GM18858 (cell line): ENCODE measurements around the gene F5.
A peak's percentile ranks its signal among the peaks of the same experiment; 100 is the strongest.

Source experiments
- ATAC-seq: cut with Tn5 transposase; IDR thresholded peaks from one replicate; pipeline ENCODE4 v1.9.1; 2021; ENCODE audit not compliant: unreplicated experiment

The F5 gene

DNA sequence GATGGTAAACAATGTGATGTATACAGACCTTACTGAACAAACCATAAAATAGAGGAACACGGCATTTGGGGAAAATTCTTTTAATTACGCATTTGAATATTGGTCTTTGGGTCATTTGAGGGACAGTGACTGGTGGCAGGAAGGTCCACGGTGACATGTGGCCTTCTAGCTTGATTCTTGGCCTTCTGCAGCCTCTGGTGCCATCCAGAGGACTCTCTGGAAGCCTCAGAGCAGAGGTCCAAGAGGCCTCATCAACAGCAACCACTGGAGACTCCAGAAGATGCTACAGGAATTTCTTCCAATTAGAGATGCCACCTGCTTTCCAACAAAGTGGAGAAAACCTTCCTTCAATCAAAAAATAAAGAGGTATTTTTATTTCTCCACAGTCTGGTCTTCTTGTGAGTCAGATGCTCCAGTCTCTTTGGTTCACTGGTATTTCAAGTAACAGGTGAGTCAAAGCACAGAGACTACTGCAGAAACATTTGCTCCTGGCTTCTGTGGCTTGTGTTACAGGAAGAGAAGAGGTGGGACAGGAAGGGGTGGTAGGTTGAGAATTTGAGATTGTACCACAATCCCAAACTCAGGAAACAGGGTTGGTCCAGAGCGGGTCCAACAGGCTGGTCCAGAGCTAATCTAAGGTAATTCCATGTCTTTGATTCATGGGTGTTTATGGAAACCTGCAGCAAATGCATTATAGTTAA, 2.7 kb upstream of the F5 start:
- no peak for ATAC-seq

DNA sequence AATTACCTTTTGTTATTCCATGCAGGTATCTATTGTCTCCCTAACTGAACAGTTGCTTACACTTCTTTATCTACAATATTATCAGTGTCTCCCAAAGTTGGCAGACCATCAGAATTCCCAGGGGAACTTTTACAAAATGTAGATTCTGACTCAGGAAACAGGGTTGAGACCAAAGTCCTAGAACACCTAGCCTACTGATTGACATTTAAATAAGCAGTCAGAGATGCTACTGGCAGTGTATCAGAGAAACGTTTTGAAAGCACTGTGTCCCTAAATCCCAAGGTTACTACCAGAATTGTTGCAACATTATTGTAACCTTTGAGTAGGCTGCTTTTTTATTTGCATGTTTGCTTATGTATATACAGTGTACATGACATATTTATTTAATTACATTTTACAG, 1.8 kb upstream of the F5 start:
- no peak for ATAC-seq

DNA sequence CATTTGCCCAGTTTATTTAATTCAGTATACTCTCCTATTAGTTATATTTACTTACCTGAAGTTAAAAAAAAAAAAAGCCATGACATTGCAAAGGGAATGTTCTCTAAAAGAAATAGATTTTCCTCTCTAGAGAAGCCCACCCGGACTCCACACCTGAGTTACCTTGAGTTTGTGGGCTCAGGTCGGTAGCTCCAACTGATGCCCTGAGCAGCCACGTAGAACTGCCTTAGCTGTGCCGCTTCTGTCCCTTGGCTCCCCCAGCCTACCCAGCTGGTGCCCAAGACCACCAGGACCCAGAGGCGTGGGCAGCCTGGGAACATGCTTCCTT, 250 bp downstream of the F5 start:
- ATAC-seq: peak; percentile 14

- ATAC-seq: no peak
Observed at GRCh38 chr1:169585181-169585580, 1.1 kb downstream of the F5 start.

- no peak for ATAC-seq
Observed at GRCh38 chr1:169584483-169585144, 1.7 kb downstream of the F5 start.

DNA sequence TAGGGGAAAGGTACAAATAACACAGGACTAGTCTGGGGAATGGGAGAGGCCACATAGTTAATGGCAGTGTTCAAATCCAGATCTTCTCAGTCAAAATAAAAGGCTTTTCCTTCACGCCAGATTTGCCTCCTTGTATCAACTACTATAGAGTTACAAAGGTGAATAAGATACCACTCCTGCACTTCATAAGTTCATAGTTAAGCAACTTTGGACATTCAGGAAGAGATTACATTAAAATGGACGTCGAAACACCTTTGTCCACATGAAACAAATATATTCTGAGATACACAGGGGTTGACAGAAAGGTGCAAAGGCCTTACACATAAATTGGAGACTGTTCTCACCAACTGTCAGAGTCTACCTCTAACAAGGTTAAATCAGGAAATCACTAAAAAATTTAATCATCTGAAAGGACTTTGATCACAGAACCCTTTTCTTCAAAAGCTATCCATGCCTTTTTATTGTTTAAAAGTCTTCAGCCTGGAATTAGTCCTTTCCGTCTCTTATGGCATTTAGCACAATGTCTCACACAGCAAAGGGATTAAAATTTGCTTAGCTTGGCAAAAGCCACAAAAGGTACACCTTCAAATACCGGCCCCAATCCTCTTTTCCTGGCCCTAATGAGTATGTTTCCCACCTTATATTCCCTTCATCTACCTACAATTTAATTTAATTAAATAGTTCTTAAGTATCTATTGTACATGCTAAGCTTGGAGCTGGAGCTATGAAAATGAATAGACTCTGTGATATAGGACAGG, 8.1 kb downstream of the F5 start:
- ATAC-seq: no peak

GRCh38 chr1:169576935-169577331, 9.3 kb downstream of the F5 start:
- ATAC-seq: no peak

DNA sequence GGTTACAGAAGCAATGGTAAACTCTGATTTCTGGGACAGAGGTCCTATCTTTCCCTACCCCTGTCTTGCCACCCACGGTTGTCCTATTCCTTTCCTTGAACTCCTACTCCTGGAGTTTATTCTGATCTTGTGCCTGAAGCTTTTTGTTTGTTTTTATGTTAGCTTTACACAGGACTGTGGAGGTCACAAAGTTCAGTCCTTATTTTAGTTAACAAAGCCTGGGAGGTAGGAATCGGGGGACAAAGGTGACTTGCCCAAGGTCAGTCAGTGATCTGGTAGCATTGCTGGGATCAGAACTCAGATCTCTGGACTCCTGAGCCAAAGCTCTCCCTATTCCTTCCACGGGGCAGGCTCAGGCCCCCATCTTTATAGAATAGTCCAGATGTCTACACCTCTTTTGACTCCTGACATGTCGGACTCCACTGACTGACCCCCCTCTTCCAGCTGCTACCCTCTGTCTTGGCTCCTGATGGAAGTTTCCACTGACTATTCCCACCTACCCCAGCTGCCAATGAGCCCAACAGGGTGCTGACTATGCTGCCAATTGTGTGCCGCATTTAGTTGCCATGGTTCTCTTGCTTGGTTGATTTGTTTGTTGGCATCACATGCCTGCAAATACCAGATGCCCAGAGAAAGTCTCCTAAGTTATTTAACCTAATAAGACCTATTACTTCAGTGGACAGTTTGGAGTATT, 9.9 kb downstream of the F5 start:
- ATAC-seq: no peak

GRCh38 chr1:169574336-169574735, 11.9 kb downstream of the F5 start:
- ATAC-seq: no peak

DNA sequence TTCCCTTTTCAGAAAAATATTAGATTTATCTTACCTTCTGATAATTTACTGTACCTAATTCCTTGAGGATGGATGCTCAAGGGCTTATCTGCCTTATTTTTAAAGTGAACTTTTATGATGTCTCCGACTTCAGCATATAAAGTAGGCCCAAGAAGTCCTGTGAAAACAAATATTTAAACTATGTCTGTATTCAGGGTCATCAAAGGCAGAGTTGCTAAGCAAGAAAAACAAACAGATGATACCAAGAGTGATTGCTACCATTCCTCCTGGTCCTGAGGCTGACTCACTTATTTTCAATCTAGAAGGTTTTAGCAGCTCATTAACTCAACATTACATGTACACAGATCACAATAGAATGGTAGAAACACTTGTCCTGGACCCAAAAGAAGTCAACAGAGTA, 14.1 kb downstream of the F5 start:
- ATAC-seq: no peak

DNA sequence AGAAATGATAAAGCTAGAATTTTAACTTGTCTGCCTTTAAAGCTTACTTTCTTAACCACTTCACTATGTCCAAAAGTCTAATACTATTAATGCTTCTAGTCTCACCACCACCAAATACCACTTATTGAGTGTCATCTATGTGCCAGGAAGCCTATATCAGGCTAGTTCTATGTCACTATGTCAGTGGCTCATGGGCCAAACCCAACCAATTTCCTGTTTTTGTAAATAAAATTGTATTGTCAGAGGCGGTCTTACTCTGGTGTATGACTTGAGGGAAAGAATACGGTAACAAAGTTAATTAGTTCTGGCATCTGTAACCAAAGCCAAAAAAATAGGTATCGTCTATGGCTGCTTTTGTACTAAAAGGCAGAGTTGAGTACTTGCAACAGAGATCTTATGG, 14.8 kb downstream of the F5 start:
- ATAC-seq: no peak

DNA sequence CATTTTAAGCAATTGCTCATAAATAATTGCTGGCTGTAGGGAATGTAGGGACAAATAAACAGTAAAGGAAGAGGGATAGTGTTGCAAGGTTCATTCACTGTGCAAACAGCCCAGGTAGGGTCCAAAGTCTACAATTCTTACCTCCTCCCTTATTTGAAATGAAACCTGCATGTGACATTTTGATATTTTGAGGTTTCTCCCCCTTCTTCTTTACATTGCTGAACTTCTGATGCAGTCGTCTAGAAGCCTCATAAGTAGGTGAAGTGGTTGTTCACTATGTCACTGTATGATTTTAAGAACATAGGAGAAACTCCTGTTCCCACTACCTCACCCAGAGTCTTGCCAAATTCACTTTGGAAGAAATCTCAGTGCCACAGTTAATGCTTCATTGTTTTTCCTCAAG, 16.1 kb downstream of the F5 start:
- no peak for ATAC-seq

DNA sequence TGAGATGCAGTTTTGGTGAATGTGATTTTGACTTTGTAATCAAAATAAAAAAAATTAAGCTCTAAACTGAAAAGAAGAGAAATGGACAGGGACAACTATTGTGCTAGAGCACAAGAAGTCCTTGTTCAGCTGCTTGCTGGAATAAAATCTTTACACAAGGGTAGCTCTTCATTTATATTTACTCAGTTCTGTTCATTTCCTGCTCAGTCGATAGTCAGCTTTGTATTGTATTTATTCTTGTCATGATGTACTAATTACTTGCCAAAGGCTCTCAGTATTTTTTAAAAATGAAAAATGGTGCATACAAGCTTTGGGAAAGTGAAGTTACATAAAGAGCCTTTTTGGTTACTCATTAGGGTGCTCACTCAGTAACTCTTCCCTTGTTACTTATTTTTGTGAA, 17.8 kb downstream of the F5 start:
- ATAC-seq: no peak

GRCh38 chr1:169565335-169566271, 20.7 kb downstream of the F5 start:
- ATAC-seq: no peak

DNA sequence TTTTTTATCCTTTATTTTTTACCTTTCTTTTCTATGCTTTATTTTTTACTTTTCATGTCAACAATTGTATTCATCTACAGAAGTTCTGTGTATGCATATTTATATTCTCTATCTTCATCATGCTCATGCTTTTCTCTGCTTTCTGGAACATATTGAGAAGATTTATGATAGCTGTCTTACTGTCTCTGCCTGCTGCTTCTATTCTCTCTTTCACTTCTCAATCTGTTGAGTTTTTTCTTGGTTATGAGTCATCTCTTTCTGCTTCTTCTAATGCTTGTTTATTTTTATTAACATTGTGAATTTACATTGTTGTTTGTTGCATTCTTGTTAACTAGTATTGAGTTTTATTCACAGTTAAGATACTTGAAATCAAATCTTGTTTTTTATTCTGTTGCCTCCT, 22.6 kb downstream of the F5 start:
- ATAC-seq: no peak

DNA sequence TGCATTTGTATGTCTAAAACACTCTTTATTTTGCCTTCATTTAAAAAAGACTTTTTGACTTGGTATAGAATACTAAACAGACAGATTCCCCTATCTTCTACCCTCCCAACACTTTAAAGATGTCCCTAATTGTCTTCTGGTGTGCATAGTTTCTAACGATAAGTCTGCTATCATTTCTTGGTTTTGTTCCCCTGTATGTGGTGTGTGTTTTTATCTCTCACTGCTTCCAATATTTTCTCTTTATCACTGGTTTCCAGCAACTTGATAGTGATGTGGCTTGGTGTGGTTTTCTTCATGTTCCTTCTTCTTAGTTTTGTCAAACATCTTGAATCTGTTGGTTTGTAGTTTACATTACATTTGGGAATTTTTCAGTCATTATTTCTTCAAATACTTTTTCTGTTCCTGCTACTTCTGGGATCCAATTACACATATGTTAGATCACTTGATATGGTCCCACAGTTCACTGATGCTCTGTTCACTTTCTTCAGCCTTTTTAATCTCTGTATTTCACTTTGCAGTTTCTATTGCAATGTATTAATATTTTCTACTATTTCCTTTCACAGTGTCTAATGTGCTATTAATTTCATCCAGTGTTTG, 23.2 kb downstream of the F5 start:
- ATAC-seq: no peak

DNA sequence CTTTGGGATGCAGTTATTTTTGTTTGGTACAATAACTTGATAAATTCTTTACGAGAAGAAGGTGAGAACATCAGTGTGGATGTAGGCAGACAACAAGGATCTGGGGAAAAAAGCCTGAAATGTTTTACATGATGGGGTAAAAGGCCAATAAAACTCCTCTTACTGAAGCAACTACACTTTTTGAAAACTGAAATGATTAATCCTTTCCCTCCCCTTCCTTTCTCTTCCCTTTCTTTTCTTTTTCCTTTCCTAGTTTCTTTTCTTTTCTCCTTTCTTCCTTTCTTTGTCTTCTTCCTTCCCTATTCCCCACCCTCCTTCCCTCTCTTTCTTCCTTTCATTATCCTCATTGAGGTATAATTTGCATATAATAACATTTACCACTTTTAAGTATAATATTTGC, 24.6 kb downstream of the F5 start:
- ATAC-seq: no peak

DNA sequence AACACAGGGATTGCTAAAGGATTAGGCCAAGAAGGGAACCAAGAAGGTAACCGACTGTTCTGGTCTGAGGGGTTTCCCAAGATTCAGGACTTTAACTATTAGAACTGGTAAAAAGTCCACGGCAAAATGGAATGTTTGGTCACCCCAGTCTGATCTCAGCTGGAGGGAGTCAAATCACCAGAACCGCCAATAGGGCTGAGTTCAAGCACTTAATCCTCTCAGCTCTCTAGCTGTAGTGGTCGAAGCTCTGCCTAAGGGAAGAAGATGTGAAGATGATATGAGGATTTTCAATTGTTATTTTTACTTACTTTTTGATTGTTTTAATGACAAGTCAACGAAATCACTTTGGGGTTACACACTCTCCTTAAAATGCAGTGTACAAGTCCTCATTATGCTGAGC, 29.1 kb downstream of the F5 start:
- no peak for ATAC-seq

GRCh38 chr1:169550294-169550693, 36.0 kb downstream of the F5 start:
- no peak for ATAC-seq

DNA sequence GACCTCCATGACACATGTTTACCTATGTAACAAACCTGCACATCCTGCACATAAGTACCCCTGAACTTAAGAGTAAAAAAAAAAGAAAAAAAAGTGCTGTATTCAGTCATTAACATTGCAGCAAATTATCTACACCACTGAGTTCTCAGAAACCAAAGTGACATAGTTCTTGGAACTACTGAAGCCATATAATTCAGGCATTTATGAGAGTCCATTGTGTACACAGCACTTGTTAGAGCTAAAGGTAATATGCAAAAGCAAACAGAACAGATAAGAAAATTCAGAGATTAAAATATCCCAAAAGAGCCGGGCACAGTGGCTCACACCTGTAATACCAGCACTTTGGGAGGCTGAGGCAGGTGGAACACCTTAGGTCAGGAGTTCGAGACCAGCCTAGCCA, 38.0 kb downstream of the F5 start:
- no peak for ATAC-seq
